HG03159 (cell line): ENCODE results near the gene PKIG.

Source experiments
- ATAC-seq: cut with Tn5 transposase; IDR thresholded peaks from one replicate; pipeline ENCODE4 v1.9.1; 2021; ENCODE audit warnings: mild to moderate bottlenecking, moderate library complexity; ENCODE audit not compliant: unreplicated experiment

PKIG gene

DNA sequence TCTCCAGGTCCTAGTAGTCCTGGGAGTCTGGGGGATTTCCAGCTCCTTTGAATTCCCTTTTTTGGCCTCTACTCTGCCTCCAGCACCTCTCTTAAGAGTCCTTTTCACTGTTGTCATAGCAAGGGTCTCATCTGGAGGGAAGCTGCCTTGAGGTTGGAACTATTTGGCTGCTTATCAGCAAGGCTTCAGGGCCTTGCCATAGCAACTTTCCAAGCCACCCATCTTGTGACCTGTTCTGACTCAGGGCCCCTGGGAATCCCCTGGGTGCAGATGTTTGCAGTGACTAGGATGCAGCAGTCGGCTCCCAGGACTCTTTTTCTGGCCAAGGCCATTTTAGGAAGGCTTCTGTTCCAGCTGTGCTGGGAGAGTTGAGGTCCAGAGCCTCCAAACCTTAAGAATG is 12.4 kb downstream of the PKIG start:
- no peak for ATAC-seq

DNA sequence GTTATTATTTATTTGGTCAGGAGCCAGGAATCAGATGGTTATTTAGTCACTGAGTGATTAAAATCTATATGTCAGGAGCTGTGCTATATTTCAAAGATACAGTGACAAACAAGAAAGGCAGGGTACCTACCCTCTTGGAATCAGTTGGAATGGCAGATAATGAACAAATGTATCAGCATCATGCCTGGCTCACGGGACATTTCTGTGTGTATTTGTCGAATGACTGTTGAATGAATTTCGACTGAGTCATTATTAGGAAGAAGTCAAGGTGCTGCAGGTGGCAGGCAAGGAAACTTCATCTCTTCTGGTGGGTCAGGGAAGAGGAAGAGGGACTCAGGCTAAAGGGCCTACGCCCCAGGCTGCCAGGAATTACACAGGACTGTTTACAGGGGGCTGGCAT is 13.6 kb downstream of the PKIG start:
- ATAC-seq, result no peak

DNA sequence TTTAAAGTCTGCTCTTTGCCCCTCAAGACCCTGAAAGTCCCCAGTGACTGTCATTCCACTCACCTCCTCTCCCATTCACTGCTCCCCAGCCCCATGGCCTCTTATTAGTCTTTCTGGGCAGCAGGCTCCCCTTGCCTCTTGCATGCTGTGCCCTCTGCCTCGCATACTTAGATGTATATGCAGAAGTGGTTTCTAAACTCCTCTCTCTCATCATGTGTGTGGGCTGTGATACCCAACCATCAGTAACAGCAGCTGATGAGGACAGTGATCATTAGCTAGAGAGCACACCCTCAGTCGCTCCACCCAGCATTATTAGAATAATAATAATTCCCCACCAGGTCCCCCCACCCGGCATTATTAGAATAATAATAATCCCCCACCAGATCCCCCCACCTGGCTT is 14.5 kb downstream of the PKIG start:
- no peak for ATAC-seq

DNA sequence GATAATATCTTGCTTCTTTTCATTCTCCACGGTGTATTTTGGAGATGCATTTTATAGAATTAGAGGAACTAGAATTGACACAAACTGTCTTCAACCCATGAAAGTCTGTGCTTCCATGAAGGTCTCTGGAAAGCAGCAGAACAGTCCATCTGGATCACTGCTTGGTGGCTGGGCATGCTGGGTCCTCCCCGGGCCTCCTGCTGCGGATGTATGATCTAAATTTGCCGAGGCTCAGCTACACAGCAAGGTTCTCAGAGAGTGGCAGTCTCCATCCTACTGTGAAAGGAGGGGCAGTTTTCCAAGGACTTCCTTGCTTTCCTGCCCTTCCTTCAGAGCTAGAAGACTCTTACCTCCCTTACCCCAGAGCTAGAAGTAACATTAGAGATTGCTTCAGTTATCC is 15.1 kb downstream of the PKIG start:
- ATAC-seq, result no peak

DNA sequence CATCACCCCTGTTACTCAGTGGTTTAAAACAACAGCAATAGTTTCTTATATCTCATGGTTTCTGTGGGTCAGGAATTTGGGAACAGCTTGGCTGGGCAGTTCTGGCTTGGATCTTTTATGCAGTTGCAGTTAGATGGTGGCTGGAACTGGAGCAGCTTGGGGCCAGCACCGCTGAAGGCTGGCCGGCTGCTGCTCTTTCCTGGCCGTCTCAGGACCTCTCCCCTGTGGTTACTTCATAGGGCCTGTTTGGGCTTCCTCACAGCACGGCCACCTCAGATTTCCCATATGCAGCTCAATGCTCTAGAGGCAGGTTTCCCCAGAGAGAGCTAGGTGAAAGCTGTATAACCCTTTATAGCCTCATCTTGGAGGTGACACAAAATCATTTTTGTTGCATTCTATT is 15.6 kb downstream of the PKIG start:
- no peak for ATAC-seq

DNA sequence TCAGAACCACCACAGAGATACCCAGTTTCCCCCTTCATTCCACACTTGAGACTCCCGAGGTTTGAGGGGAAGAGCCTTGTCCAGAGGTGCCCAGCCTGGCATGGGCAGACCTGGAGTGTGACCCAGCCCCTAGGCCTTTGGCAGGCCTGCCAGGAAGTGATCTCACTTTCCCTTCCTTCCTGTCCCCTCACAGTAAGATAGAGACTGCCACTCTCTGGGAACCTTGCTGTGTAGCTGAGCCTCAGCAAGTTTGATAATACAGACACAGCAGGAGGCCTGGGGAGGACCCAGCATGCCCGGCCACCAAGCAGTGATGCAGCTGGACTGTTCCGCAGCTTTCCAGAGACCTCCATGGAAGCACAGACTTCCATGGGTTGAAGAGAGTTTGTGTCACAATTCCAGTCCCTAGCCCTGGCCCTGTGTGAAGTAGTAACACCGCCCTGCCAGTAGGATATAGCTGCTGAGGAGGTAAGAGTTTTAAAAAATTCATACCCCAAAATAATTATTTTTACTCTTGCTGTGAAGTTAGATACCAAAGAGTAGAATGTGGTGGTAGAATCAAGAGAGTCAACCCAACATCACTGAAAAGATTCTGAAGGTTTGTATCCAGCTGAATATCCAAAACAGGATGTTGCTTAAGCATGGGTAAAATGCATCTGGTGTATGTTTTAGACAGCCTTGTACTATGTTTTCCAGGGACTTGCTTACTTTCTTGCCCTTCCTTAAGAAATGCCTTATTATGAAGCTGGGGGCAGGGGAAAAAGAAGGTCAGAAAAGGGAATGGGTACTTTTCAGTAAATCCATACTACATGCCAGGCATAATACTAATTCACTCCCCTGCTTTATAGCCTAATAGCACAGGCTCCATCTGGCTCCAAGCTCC is 16.3 kb downstream of the PKIG start:
- ATAC-seq, result no peak

DNA sequence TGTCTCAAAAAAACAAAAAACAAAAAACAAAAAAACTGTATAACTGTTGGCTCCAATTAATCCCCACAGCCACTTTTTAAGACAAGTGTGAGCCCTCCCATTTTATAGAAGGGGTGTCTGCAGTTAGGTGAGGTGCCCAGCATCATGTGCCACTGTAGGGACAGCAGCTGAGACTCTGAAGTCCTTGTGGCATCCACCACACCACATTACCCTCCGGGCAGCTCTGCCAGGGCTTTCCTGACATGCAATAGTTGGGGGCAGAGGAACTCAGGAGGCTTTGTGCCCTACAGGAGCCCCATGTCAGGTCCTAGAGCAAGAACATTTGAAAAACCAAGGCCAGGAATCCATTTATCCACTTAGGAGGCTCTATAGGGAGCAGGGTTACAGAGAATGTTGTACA is 17.3 kb downstream of the PKIG start:
- ATAC-seq, result no peak

DNA sequence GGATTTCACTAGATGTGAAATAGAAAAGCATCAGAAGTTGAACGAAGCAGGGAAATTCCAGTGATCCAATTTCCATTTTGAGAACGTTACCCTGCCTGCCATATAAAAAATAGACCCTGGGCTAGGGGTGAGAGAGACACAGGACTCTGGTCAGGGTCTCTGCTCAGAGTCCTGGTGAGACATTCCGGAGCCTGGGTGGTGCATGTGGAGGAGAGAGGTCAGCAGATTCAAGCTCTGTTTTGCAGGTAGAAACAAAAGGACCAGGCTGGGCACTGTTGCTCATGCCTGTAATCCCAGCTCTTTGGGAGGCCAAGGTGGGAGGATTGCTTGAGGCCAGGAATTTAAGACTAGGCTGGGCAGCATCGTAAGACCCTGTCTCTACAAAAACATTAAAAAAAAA is 17.9 kb downstream of the PKIG start:
- ATAC-seq, result no peak

DNA sequence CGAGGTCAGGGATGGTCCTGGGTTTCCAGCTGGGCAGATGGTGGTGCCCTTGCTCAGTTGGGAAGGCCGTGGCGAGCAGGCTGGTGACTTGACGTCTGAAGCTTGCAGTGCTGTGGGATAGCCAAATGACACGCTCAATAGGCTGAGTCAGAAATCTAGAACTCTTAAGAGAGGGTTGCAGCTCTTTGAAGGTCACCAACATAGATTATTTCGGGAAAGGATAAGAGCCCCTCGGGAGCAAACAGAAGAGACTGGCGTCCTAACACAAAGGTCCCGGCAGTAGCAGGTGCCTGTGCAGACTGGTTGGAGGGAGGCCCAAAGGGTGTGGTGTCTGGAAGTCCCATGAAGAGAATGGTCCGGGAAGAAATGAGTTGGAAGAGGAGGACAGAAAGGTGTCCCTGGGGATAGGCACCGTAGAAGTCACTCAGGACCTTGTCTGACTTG is 18.4 kb downstream of the PKIG start:
- ATAC-seq, result no peak

DNA sequence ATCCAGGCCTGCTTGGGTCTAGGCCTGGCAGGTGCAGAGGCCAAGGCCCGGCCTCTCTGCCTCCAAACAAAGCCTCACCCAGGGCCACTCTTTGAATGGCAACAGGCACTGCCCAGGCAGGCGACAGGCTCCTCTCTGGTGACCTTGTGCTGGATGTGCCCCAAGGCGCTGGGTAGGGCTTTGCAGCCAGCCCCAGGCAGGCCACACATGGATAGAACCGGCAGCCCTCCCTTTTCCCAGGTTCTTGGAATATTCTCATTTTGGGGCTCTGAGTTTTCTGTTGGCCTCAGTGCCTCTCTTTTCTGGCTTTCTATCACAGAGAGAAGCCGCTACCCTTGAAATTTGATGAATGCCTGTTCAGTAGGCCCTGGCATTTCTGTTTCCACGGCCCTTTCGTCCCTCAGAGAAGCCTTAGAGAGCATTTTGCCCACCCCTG is 18.9 kb downstream of the PKIG start:
- ATAC-seq, result no peak

DNA sequence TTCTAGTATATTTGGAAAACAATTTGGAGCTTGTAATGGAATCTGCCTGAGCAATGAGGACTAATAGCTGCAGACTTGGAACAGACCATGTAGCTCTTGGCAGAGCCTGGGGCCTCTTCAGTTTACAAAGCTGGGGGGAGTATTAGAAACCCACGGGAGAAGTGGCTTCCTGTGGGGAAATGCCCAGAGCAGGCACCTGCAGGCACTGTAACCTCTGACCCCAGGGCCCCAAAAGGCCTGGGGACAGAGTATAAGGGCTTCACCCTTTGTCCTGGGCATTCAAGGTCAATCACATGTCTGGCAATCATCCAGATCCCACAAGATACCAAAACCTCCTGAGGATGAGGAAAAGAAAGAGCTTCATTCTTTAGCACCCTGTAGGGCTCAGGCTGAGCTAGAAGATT is 19.4 kb downstream of the PKIG start:
- ATAC-seq, result no peak

DNA sequence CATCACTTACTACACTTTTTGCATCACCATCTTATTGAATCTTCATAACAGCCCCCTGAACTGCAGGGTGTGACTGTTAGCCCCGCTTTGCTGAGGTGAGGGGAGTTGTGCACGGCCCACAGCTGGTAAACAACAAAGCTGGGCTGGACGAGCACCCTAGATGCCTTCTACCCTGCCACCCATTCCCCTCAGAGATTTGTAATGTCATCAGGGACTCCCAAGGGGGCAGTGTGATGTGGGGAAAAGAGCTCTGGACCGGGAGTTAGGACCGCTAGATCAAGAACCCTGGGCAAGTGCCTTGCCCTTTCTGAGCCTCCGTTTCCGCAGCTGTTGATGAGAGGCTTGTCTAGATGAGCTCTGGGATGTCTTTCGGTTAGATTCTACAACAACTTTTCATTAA is 20.9 kb downstream of the PKIG start:
- no peak for ATAC-seq

DNA sequence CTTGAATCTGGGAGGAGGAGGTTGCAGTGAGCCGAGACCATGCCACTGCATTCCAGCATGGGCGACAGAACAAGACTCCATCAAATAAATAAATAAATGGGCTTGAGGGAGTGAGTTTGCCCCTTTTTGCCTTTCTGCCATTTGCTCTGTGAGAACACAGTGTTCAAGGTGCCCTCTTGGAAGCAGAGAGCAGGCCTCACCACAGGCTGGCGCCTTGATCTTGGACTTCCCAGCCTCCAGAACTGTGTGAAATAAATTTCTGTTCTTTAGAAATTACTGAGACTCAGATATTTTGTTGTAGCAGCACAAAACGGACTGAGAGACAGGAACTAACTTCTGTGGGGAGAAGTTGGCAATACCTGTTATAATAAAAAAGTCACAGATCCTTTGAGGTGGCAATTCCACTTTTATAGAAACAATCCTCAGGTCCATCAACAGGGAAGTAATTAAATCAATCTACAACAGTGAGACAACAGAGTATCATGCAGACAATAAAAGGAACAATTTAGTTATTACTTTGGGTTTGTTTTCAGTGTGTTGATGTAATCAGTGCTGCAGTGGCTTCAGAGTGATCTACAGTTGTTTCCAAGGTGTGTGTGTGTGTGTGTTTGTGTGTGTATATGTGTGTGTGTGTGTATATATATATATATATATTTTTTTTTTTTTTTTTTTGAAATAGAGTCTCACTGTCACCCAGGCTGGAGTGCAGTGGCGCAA is 24.5 kb downstream of the PKIG start:
- ATAC-seq, result no peak

DNA sequence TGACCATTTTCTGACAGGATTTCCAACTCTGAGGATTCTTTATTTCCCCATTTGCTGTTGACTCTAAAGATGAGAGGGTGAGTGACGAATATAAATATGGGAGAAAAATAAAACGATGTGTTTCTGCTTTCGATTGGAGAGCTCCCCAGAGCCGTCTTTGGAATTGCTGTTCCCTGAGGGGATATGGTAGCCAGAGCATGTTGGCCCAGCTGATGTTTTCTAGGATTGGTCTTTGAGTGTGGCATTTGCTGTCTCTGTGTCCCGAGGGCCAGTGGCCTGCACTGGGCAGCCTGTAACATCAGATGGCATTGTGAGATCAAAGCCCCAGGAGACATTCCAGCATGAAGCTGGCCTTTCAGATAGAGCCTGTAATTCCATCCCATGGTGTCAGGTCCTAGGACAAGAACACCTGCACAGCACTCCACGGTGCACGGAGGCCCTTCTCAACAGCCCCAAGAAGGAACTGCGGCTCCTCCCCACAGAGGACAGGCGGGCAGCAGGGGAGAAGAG is 26.7 kb downstream of the PKIG start:
- no peak for ATAC-seq

DNA sequence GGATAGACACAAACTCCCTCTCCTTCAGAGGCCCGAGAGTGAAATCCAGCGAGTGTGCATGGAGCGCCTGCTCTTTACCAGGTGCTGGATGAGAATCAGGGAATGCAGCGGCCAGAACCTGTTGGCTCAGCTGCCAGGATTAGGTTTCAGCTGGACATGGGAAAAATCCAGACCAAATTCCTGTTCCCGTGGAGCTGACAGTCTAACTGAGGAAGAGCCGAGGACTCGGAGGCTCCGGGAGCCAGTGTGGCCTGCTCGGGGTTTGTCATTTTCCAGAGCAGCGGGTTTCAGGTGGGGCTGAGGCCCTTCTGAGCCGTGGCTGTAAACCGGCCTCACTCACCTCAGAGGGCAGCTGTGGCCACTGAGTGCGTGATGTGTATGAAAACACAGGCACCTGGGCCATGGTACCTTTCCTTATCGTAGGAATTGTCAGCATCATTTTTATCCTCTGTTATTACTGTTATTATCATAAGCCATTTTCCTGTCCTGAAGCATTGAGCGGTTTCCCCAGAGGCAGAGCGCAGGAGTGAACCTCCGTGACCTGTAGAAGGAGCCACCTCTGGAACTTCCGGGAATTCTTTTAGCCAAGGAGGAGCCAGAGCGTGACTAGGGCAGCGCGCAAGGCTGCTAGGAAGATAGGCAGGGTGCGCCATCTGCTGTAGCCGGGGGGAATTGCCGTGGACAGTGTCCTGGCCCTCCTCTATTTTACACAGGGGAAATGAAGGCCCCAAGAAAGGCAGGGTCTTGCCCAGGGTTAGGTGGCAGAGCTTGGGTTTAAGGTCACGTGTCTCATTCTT is 27.3 kb downstream of the PKIG start:
- ATAC-seq, result peak; percentile 72

DNA sequence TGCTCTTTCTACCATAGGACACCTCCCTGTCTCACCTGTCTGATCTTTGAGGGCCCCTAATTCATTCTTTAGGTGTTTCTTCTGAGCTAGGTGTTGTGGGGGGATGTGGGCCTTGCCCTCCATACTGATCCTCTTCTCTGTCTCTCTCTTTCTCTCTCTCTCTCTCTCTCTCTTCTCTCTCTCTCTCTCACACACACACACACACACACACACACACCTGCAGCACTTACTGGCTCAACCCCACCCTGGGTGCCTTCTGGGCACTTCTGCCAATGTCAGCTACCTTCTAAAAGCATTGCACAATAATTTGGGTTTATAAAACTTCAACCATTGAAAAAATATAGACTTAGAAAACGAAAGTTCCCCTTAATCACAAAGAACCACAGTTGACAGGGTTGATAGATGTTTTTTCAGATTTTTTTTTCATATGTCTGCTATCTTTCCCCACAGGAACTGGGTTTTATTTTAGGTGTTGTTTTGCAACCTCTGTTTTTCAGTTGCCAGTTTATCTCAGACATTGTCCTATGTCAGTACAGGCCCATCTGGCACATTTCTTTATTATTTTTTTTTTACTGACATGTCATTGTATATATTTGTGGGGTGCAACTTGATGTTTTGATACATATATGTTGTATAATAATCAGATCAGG is 28.1 kb downstream of the PKIG start:
- ATAC-seq, result no peak

DNA sequence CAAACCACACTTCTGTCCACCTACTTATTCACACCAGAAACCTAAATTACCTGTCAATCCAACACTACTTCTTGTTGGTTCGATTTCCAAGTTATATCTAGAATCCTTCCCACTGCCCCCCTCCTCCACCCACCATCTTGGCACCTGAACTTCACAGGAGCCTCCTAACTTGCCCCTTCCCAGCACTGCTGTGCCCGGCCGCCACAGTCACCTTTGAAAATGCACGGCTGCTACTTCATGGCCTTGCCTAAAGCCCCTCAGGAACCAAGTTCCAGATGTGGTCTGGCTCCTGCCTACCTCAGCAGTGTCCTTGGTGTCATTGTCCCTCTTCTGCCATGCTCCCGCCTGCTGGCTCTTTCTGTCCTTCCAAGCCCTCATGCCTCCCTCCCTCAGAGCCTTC is 31.2 kb downstream of the PKIG start:
- no peak for ATAC-seq

DNA sequence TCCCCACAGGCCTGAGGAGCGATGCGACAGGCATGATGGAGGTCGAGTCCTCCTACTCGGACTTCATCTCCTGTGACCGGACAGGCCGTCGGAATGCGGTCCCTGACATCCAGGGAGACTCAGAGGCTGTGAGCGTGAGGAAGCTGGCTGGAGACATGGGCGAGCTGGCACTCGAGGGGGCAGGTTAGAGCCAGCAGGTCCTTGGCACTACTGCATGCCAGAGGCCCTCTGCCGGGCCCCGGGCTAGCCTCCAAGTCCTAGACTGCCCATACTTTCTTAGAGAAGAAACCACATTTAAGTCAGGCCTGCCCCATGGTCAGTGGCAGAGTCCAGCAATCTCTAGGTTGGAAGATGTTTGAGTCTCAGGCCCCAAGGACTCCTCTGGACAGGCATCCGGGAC is 32.1 kb downstream of the PKIG start:
- no peak for ATAC-seq

DNA sequence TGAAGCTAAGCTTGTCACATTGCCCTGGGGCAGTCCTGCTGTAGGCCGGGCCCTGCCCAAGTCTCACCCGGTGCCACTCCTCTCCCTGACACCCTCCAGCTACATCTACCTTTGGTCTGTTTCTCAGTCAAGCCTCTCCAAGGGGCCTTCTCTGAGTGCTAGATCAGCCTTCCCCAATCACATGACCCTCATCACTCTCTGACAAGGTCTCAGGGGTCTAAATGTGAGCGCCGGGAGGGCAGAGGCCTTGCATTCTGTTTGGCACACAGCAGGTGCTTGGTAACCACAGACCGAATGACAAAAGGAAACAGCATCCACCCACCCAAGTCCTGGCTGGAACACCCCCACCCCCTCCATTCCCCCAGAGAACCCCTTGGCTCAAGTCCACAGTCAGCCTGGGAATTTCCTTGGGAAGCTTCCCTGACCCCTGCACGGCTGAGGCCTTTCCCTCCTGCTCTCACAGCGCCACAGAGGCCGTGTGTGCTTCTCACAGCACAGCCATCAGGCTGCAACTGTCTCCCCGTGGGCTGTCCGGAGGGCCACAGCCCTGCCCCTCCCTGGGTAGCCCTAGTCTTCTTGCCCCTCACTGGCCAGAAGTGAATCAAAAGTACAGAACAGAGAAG is 32.9 kb downstream of the PKIG start:
- ATAC-seq, result no peak

DNA sequence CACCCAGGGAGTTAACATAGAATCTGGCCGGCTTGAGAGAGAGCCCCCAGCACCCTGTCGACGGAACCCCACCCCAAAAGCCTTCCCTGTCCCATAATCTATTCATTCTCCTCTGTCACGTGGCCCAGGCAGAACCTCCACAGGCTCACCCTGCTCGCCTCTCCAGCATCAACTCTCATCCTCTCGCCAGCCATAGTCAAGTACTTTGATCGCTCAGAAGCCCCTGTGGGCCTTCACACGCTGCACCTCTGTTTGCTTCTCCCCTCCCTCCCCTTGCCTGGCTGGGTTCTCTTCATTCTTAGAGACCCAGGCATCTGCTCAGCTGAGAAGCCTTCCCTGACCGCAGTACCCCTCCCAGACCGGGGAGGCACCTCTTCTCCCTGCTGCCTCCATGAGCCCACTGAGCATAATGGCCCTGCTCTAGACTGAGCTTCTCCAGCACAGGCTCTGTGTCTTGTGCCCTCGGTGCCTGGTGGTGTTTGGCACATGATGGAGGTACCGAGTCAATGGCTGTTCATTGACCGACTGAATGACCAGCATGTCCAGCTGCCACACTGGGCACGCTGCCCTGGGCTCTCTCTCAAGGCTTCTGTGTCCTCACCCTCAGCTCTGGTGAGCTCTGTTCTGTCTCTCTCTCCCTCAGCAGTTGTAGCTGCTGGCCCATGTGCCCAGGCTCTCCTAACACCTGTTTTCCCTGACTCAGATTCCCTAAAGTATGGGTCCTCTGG is 33.7 kb downstream of the PKIG start:
- ATAC-seq, result no peak
